ENCODE measurements around the gene PFN1.

The PFN1 gene

GRCh38 chr17:4898927-4899326 lies 49.4 kb downstream of the PFN1 start:
- Histone ChIP-seq H4K20me1 (ENCODE audit: insufficient read depth, low read length) (no peaks in the 10 kb centered on the region), H3K79me2 (ENCODE audit: low read length) (no peaks in the 10 kb centered on the region), H3K4me2 (ENCODE audit: low read depth, low read length) (peak overlapping the region; percentile 39; the same call in 1 of the 2 replicates), H3K27ac (ENCODE audit: low read length) (no peak overlapping the region), H3K9me3 (replicated peaks; ENCODE audit: insufficient read depth, low read length) (no peaks in the 10 kb centered on the region), H3K36me3 (replicated peaks; ENCODE audit: insufficient read depth, low read length) (no peaks in the 10 kb centered on the region), H3K9me2 (replicated peaks; ENCODE audit: insufficient read depth, low read length) (no peaks in the 10 kb centered on the region), H3K27me3 (replicated peaks; ENCODE audit: insufficient read depth, low read length) (no peaks in the 10 kb centered on the region), H3K4me1 (ENCODE audit: low read length) (peaks cover 12% of the 10 kb centered on the region), H2AFZ (ENCODE audit: low read length) (no peak overlapping the region), H3K9ac (ENCODE audit: low read length) (no peak overlapping the region), H3K4me3 (ENCODE audit: low read length) (no peak overlapping the region), H3F3A (ENCODE audit: insufficient read depth, low read length) (peaks cover 11% of the 10 kb centered on the region)
- DNase-seq: no peak
- TF ChIP-seq EZH2 (optimal IDR thresholded peaks at IDR 0.05; ENCODE audit: low read depth, low read length) (no peak), EZH2phosphoT487 (IDR thresholded peaks at IDR 0.05; ENCODE audit: low read length) (no peak)
- TF ChIP-seq, protein P1, sequence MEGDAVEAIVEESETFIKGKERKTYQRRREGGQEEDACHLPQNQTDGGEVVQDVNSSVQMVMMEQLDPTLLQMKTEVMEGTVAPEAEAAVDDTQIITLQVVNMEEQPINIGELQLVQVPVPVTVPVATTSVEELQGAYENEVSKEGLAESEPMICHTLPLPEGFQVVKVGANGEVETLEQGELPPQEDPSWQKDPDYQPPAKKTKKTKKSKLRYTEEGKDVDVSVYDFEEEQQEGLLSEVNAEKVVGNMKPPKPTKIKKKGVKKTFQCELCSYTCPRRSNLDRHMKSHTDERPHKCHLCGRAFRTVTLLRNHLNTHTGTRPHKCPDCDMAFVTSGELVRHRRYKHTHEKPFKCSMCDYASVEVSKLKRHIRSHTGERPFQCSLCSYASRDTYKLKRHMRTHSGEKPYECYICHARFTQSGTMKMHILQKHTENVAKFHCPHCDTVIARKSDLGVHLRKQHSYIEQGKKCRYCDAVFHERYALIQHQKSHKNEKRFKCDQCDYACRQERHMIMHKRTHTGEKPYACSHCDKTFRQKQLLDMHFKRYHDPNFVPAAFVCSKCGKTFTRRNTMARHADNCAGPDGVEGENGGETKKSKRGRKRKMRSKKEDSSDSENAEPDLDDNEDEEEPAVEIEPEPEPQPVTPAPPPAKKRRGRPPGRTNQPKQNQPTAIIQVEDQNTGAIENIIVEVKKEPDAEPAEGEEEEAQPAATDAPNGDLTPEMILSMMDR (IDR thresholded peaks at IDR 0.05; ENCODE audit: low read length): no peak

DNA sequence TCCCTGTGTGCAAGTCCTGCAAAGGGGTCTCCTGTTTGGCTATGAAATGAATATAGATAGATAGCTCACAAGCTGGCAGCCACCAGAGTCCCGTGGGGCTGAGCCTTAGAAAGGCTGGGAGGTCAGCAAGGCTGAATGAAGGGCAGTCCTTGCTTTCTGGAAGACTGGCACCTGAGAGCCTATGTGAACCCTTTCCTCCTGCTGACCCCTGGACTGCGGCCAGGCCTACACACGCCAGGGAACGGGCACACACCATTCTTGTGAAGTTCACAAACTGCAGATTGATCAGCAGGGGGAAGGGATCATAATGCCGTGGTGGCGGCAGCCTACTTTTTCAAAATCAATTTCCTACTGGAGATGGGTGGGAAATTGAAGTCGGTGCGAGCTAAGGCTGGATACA lies 50.0 kb downstream of the PFN1 start:
- H3K27ac ChIP-seq (ENCODE audit: low read length): no peak overlapping the region
- H3K9me2 ChIP-seq (replicated peaks; ENCODE audit: insufficient read depth, low read length): no peaks in the 10 kb centered on the region
- no peaks in the 10 kb centered on the region for H4K20me1 ChIP-seq (ENCODE audit: insufficient read depth, low read length)
- no peaks in the 10 kb centered on the region for H3K27me3 ChIP-seq (replicated peaks; ENCODE audit: insufficient read depth, low read length)
- no peak overlapping the region for H3K9ac ChIP-seq (ENCODE audit: low read length)
- no peak overlapping the region for H2AFZ ChIP-seq (ENCODE audit: low read length)
- H3K4me1 ChIP-seq (ENCODE audit: low read length): peaks cover 10% of the 10 kb centered on the region
- TF ChIP-seq, protein P1 (IDR thresholded peaks at IDR 0.05; ENCODE audit: low read length): no peak
- H3K9me3 ChIP-seq (replicated peaks; ENCODE audit: insufficient read depth, low read length): no peaks in the 10 kb centered on the region
- H3K4me2 ChIP-seq (ENCODE audit: low read depth, low read length): no peak overlapping the region
- no peaks in the 10 kb centered on the region for H3K79me2 ChIP-seq (ENCODE audit: low read length)
- DNase-seq: no peak
- H3F3A ChIP-seq (ENCODE audit: insufficient read depth, low read length): peaks cover 8% of the 10 kb centered on the region
- H3K4me3 ChIP-seq (ENCODE audit: low read length): no peak overlapping the region
- H3K36me3 ChIP-seq (replicated peaks; ENCODE audit: insufficient read depth, low read length): no peaks in the 10 kb centered on the region

- Histone ChIP-seq H3K4me1 (ENCODE audit: low read length) (peaks cover 4% of the 10 kb centered on the region), H3K79me2 (ENCODE audit: low read length) (no peaks in the 10 kb centered on the region), H4K20me1 (ENCODE audit: insufficient read depth, low read length) (no peaks in the 10 kb centered on the region), H2AFZ (ENCODE audit: low read length) (no peak overlapping the region), H3K4me2 (ENCODE audit: low read depth, low read length) (no peak overlapping the region), H3K27me3 (replicated peaks; ENCODE audit: insufficient read depth, low read length) (no peaks in the 10 kb centered on the region), H3K4me3 (ENCODE audit: low read length) (no peak overlapping the region), H3F3A (ENCODE audit: insufficient read depth, low read length) (peaks cover 2% of the 10 kb centered on the region), H3K36me3 (replicated peaks; ENCODE audit: insufficient read depth, low read length) (no peaks in the 10 kb centered on the region), H3K27ac (ENCODE audit: low read length) (no peak overlapping the region), H3K9me3 (replicated peaks; ENCODE audit: insufficient read depth, low read length) (no peaks in the 10 kb centered on the region), H3K9me2 (replicated peaks; ENCODE audit: insufficient read depth, low read length) (no peaks in the 10 kb centered on the region), H3K9ac (ENCODE audit: low read length) (no peak overlapping the region)
- DNase-seq: no peak
- TF ChIP-seq EZH2 (optimal IDR thresholded peaks at IDR 0.05; ENCODE audit: low read depth, low read length) (no peak), EZH2phosphoT487 (IDR thresholded peaks at IDR 0.05; ENCODE audit: low read length) (no peak)
- TF ChIP-seq, protein P1 (IDR thresholded peaks at IDR 0.05; ENCODE audit: low read length): no peak
Measured at GRCh38 chr17:4897785-4898184, 50.5 kb downstream of the PFN1 start.

All from MM.1S (cell line).